Measurements from ENCODE around the gene ERC2. TPM values are rescaled to one million over a fixed set of nuclear protein-coding genes. Genes with fewer than 3 reads are reported as not detected.

ERC2 gene
- total RNA-seq, 2 experiments from 2014 or later, result not detected

- H3K9me3 Mint-ChIP-seq, result no peaks in the 10 kb centered on the region
Measured at GRCh38 chr3:56415652-56416051, 52.6 kb downstream of the ERC2 start.

DNA sequence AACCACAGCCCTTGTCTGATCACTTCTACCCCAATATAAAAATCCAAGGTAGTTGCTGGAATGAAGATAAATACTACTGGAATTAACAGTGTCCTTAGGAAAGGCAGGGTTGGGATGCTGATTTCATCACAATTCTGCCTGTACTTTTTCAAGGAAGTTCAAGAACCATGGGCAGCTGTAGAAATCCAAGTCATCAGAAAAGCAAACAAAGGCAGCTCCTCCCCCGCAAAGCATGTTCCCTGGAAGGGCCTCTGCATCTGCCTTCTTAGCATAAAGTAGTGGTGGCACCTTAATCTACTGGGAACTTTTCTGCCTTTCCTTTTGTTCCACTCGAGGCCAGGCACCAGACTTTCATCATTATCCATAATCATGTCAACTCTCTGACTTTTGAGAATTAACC lies 54.4 kb downstream of the ERC2 start:
- DNase-seq (no peak), ATAC-seq (ENCODE audit: low read depth) (no peak)
- no peaks in the 10 kb centered on the region for H3K9me3 Mint-ChIP-seq
- H3K4me1 Mint-ChIP-seq, result no peaks in the 10 kb centered on the region
- H3K27ac Mint-ChIP-seq, result no peak overlapping the region
- no peak overlapping the region for H3K4me3 Mint-ChIP-seq
- POLR2A ChIA-PET, result no interaction called here
- no peaks in the 10 kb centered on the region for H3K36me3 Mint-ChIP-seq
- H3K27me3 Mint-ChIP-seq, result no peaks in the 10 kb centered on the region

More at GRCh38 chr3:56415652-56416051, 52.6 kb downstream of the ERC2 start:
- Mint-ChIP-seq H3K27me3 (no peaks in the 10 kb centered on the region), H3K27ac (no peak overlapping the region), H3K4me1 (no peaks in the 10 kb centered on the region), H3K4me3 (no peak overlapping the region), H3K36me3 (no peaks in the 10 kb centered on the region)
- DNase-seq, result no peak
- POLR2A ChIA-PET, result no interaction called here
- no peak for ATAC-seq (ENCODE audit: low read depth)

DNA sequence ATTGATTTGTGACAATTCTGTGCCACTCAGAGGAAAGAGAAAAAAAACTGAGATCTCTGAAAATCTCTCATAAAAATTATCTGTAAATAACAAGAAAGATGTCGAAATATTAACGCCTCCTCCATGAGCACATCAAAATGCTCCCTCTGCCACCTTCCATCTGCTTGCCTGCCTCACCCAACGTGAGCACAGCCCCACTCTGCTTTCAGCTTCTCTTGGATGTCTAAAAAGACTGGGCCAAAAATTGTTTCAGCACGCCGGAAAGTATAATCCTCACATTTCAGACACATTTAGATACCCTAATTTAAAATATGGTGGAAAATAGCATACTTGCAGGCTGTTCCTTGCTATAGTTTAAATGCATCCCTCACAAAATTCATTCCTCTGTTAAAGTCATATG lies 57.1 kb downstream of the ERC2 start:
- no peak for DNase-seq
- Mint-ChIP-seq H3K27ac (no peak overlapping the region), H3K36me3 (no peaks in the 10 kb centered on the region), H3K27me3 (no peaks in the 10 kb centered on the region), H3K4me1 (no peaks in the 10 kb centered on the region), H3K9me3 (no peaks in the 10 kb centered on the region), H3K4me3 (no peak overlapping the region)
- no peak for ATAC-seq (ENCODE audit: low read depth)
- POLR2A ChIA-PET, result no interaction called here

DNA sequence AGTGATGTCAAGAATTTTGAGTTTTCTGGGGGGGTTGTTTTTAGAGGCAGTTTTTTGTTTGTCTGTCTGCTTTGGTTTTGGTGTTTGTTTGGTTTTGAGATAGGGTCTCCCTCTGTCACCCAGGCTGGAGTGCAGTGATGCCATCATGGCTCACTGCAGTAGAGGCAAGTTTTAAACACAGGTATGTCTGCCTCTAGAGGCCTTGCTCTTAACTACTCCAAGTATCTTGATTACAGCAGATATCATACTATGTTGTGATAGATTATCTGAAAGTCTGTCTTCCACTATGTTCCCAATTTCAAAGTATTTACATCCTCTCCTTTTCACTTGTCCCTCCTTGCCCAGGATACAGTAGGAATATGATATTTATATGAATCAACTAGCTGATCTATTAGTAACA lies 57.7 kb downstream of the ERC2 start:
- Mint-ChIP-seq H3K27ac (no peak overlapping the region), H3K4me3 (no peak overlapping the region), H3K9me3 (no peaks in the 10 kb centered on the region), H3K36me3 (no peaks in the 10 kb centered on the region), H3K27me3 (no peaks in the 10 kb centered on the region), H3K4me1 (no peaks in the 10 kb centered on the region)
- POLR2A ChIA-PET, result no interaction called here
- ATAC-seq (ENCODE audit: low read depth) (no peak), DNase-seq (no peak)

DNA sequence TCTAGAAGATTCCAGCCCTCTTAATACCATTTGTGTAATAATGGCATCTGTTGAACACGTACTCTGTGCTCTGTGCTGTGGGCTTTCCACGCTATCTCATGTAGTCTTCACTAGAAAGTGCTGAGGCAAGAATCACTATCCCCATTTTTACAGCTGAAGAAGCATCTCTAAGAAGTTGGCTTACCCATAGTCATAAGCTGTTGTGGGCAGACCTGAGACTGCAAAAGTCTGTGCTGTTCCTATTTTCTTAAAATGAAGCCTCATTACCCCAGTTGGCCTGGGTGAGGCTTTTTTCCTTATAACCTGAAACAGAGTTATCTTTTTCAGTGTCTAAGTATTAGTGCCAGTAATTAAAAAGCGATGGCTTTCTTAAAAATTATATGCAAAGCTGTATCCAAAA lies 58.5 kb downstream of the ERC2 start:
- POLR2A ChIA-PET, result no interaction called here
- no peak overlapping the region for H3K27ac Mint-ChIP-seq
- no peaks in the 10 kb centered on the region for H3K27me3 Mint-ChIP-seq

GRCh38 chr3:56408761-56409196 lies 59.5 kb downstream of the ERC2 start:
- no peak overlapping the region for H3K27ac Mint-ChIP-seq
- ATAC-seq (ENCODE audit: low read depth) (no peak), DNase-seq (no peak)
- POLR2A ChIA-PET, result no interaction called here
- no peaks in the 10 kb centered on the region for H3K9me3 Mint-ChIP-seq
- no peaks in the 10 kb centered on the region for H3K4me1 Mint-ChIP-seq
- H3K36me3 Mint-ChIP-seq, result no peaks in the 10 kb centered on the region
- no peaks in the 10 kb centered on the region for H3K27me3 Mint-ChIP-seq
- no peak overlapping the region for H3K4me3 Mint-ChIP-seq

More for the DNA sequence above, 58.5 kb downstream of the ERC2 start:
- Mint-ChIP-seq H3K9me3 (no peaks in the 10 kb centered on the region), H3K36me3 (no peaks in the 10 kb centered on the region), H3K4me1 (no peaks in the 10 kb centered on the region), H3K4me3 (no peak overlapping the region)
- DNase-seq (no peak), ATAC-seq (ENCODE audit: low read depth) (no peak)

DNA sequence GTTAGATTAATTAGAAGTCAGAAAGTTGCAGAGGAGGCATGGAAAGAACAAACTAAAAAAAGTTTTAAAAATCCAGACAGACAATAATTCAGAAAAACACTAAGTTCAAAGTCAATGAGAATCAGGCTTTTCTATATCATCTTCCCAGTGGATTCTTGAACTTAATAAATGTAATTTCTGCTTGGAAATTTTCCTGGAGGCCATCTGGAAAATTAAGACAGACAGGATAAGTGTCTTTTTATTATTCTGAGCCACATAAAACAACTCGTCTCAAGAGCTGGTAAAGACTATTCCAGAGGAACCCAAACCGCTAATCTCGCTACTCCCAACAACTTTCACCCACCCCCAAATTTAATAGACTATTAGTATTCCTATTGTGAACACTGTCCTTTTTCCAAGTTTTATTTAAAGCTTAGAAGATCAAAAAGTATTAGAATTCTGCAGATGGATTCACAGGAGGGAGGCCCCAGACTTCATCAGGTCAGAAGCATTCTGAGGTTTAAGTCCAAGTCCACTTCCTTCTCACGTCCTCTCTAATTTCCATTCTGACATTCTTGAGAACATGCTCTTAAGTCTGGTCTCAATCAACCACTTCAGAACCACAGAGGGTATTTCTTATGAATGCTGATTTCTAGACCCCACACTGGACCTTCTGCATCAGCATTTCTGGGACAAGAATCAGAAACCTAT lies 61.3 kb downstream of the ERC2 start:
- DNase-seq (no peak), ATAC-seq (ENCODE audit: low read depth) (no peak)
- POLR2A ChIA-PET, result no interaction called here
- H3K4me1 Mint-ChIP-seq, result no peaks in the 10 kb centered on the region
- H3K27ac Mint-ChIP-seq, result no peak overlapping the region
- H3K9me3 Mint-ChIP-seq, result no peaks in the 10 kb centered on the region
- no peaks in the 10 kb centered on the region for H3K27me3 Mint-ChIP-seq
- H3K4me3 Mint-ChIP-seq, result no peak overlapping the region
- H3K36me3 Mint-ChIP-seq, result no peaks in the 10 kb centered on the region

DNA sequence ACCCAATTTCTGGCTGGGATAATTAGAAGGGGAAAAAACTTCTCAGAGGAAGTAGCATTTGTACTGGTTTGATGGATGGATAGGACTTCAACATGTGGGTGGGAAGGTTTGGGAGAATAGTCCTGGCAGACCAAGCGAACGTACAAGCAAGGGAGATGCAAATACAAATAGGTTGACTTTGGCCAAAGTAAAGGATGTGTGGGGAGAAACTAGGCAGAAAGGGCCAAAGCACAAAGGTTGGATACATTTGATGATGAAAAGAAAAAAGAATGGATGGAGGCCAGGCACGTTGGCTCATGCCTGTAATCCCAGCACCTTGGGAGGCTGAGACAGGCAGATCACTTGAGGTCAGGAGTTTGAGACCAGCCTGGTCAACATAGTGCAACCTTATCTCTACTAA lies 63.4 kb downstream of the ERC2 start:
- H3K4me1 Mint-ChIP-seq, result no peaks in the 10 kb centered on the region
- POLR2A ChIA-PET, result no interaction called here
- DNase-seq (no peak), ATAC-seq (ENCODE audit: low read depth) (no peak)
- H3K27ac Mint-ChIP-seq, result no peak overlapping the region
- H3K27me3 Mint-ChIP-seq, result peaks cover 3% of the 10 kb centered on the region
- H3K9me3 Mint-ChIP-seq, result no peaks in the 10 kb centered on the region
- no peaks in the 10 kb centered on the region for H3K36me3 Mint-ChIP-seq
- no peak overlapping the region for H3K4me3 Mint-ChIP-seq

- peaks cover 16% of the 10 kb centered on the region for H3K27me3 Mint-ChIP-seq
- POLR2A ChIA-PET, result no interaction called here
- H3K9me3 Mint-ChIP-seq, result no peaks in the 10 kb centered on the region
- DNase-seq, result no peak
- no peaks in the 10 kb centered on the region for H3K36me3 Mint-ChIP-seq
- H3K27ac Mint-ChIP-seq, result no peak overlapping the region
- ATAC-seq (ENCODE audit: low read depth), result no peak
- no peaks in the 10 kb centered on the region for H3K4me1 Mint-ChIP-seq
- H3K4me3 Mint-ChIP-seq, result no peak overlapping the region
Measured at GRCh38 chr3:56398659-56399058, 69.6 kb downstream of the ERC2 start.

DNA sequence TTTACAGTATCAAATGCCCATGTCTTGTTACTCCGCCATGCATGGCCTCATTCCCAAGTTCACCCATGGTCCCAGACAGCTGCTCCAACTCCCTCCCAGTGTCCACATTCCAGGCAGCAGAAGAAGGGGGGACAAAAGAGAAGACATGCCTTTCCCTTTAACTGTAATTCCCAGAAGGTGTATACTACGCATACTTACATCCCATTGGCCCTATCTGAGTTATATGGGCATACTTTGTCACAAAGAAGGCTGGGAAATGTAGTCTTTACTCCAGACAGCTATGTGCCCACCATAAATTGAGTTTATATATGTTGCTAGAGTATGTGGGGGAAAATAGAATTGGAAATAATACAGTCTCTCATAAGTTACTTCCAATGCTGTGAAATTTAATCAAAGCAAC lies 70.5 kb downstream of the ERC2 start:
- no peaks in the 10 kb centered on the region for H3K4me1 Mint-ChIP-seq
- no peaks in the 10 kb centered on the region for H3K36me3 Mint-ChIP-seq
- POLR2A ChIA-PET, result no interaction called here
- peaks cover 19% of the 10 kb centered on the region for H3K27me3 Mint-ChIP-seq
- DNase-seq (no peak), ATAC-seq (ENCODE audit: low read depth) (no peak)
- no peaks in the 10 kb centered on the region for H3K9me3 Mint-ChIP-seq
- no peak overlapping the region for H3K4me3 Mint-ChIP-seq
- H3K27ac Mint-ChIP-seq, result no peak overlapping the region

- POLR2A ChIA-PET, result no interaction called here
- Mint-ChIP-seq H3K4me3 (no peak overlapping the region), H3K27ac (no peak overlapping the region), H3K9me3 (no peaks in the 10 kb centered on the region), H3K27me3 (peaks cover 3% of the 10 kb centered on the region), H3K4me1 (no peaks in the 10 kb centered on the region), H3K36me3 (no peaks in the 10 kb centered on the region)
- DNase-seq (no peak), ATAC-seq (ENCODE audit: low read depth) (no peak)
Measured at GRCh38 chr3:56389183-56389830, 79.0 kb downstream of the ERC2 start.

DNA sequence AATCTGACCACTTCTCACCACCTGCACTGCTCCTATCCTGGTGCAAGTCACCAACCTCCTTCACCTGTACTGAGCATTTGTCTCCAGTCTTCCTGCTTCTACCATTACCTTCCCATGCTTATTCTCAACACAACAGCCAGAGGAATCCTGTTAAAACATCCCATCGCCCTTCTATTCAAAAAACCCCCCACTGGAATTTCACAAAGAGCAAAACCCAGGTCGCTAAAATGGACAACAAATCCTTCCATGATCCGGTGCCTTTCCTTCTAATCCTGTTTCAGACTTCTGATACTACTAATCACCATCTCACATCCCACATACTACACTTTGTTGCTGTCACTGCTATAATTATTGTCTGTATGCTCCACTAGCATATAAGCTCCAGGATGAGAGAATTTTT lies 85.2 kb downstream of the ERC2 start:
- Mint-ChIP-seq H3K4me1 (no peaks in the 10 kb centered on the region), H3K4me3 (no peak overlapping the region), H3K9me3 (no peaks in the 10 kb centered on the region), H3K27ac (no peak overlapping the region), H3K27me3 (no peaks in the 10 kb centered on the region), H3K36me3 (no peaks in the 10 kb centered on the region)
- POLR2A ChIA-PET, result no interaction called here
- ATAC-seq (ENCODE audit: low read depth), result no peak
- no peak for DNase-seq

- POLR2A ChIA-PET, result no interaction called here
- ATAC-seq (ENCODE audit: low read depth) (no peak), DNase-seq (no peak)
- peaks cover 3% of the 10 kb centered on the region for H3K9me3 Mint-ChIP-seq
- no peak overlapping the region for H3K27ac Mint-ChIP-seq
- H3K4me3 Mint-ChIP-seq, result no peak overlapping the region
- H3K4me1 Mint-ChIP-seq, result no peaks in the 10 kb centered on the region
- no peaks in the 10 kb centered on the region for H3K36me3 Mint-ChIP-seq
- peaks cover 3% of the 10 kb centered on the region for H3K27me3 Mint-ChIP-seq
Measured at GRCh38 chr3:56379723-56380287, 88.5 kb downstream of the ERC2 start.

- no peak for DNase-seq
- peaks cover 3% of the 10 kb centered on the region for H3K27me3 Mint-ChIP-seq
- H3K27ac Mint-ChIP-seq, result no peak overlapping the region
- ATAC-seq (ENCODE audit: low read depth), result no peak
- H3K9me3 Mint-ChIP-seq, result peaks cover 3% of the 10 kb centered on the region
- H3K36me3 Mint-ChIP-seq, result no peaks in the 10 kb centered on the region
- POLR2A ChIA-PET, result no interaction called here
- H3K4me3 Mint-ChIP-seq, result no peak overlapping the region
- no peaks in the 10 kb centered on the region for H3K4me1 Mint-ChIP-seq
Measured at GRCh38 chr3:56375654-56376053, 92.6 kb downstream of the ERC2 start.

Measured in activated naive CD8-positive, alpha-beta T cell treated with anti-CD3 and anti-CD28 coated beads, Interleukin-2, amount 10 ng/mL, durations not matched to agents 7 days and 5 days (primary cell).